ENCODE results near the gene CPTP.
A peak's percentile ranks its signal among the peaks of the same experiment; 100 is the strongest.

CPTP gene

GRCh38 chr1:1376551-1377226 lies 52.1 kb downstream of the CPTP start:
- Histone ChIP-seq H3K36me3 (ENCODE audit: control insufficient read depth, low read length) (peaks cover 41% of the 10 kb centered on the region), H3F3A (ENCODE audit: control insufficient read depth, insufficient read depth) (peaks cover 7% of the 10 kb centered on the region), H3K79me2 (ENCODE audit: control insufficient read depth, low read length) (peaks cover 46% of the 10 kb centered on the region), H3K4me1 (ENCODE audit: control insufficient read depth, low read length) (peaks cover 30% of the 10 kb centered on the region), H3K9me2 (replicated peaks; ENCODE audit: control insufficient read depth, low read length) (no peaks in the 10 kb centered on the region), H3K9me3 (ENCODE audit: control insufficient read depth, insufficient read depth, low read length) (no peaks in the 10 kb centered on the region), H4K20me1 (ENCODE audit: control insufficient read depth, insufficient read depth, low read depth, low read length) (peaks cover 6% of the 10 kb centered on the region; the same call in 1 of the 2 replicates), H3K27ac (ENCODE audit: low read depth, low read length) (no peak overlapping the region), H3K4me3 (ENCODE audit: low read length) (peak overlapping the region; percentile 98), H3K27me3 (ENCODE audit: control insufficient read depth, low read length) (no peaks in the 10 kb centered on the region), H3K4me2 (ENCODE audit: low read length) (peak overlapping the region; percentile 81)
- no peak for TF ChIP-seq CTCF (IDR thresholded peaks at IDR 0.05; ENCODE audit: low read depth, low read length, poor library complexity, severe bottlenecking)
- no peak for TF ChIP-seq EZH2phosphoT487 (IDR thresholded peaks at IDR 0.05; ENCODE audit: borderline replicate concordance, low read length)

- H3K4me1 ChIP-seq (ENCODE audit: control insufficient read depth, low read length), result peaks cover 22% of the 10 kb centered on the region
- H3K27ac ChIP-seq (ENCODE audit: low read depth, low read length), result no peak overlapping the region
- H3K9me2 ChIP-seq (replicated peaks; ENCODE audit: control insufficient read depth, low read length), result no peaks in the 10 kb centered on the region
- H4K20me1 ChIP-seq (ENCODE audit: control insufficient read depth, insufficient read depth, low read depth, low read length), result peaks cover 4% of the 10 kb centered on the region; the same call in 1 of the 2 replicates
- TF ChIP-seq EZH2phosphoT487 (IDR thresholded peaks at IDR 0.05; ENCODE audit: borderline replicate concordance, low read length) (no peak), CTCF (IDR thresholded peaks at IDR 0.05; ENCODE audit: low read depth, low read length, poor library complexity, severe bottlenecking) (no peak)
- peaks cover 7% of the 10 kb centered on the region for H3F3A ChIP-seq (ENCODE audit: control insufficient read depth, insufficient read depth)
- peaks cover 36% of the 10 kb centered on the region for H3K36me3 ChIP-seq (ENCODE audit: control insufficient read depth, low read length)
- H3K4me3 ChIP-seq (ENCODE audit: low read length), result no peak overlapping the region
- peaks cover 48% of the 10 kb centered on the region for H3K79me2 ChIP-seq (ENCODE audit: control insufficient read depth, low read length)
- no peaks in the 10 kb centered on the region for H3K9me3 ChIP-seq (ENCODE audit: control insufficient read depth, insufficient read depth, low read length)
- H3K4me2 ChIP-seq (ENCODE audit: low read length), result no peak overlapping the region
- H3K27me3 ChIP-seq (ENCODE audit: control insufficient read depth, low read length), result no peaks in the 10 kb centered on the region
These were observed 53.1 kb downstream of the CPTP start for GRCh38 chr1:1377540-1378205.

All from DOHH2 (cell line).